MM.1S (cell line): ENCODE measurements around the gene CCPG1.

Experiments
- CTCF ChIP-seq: fragments of 300-600 bp; sonication (generic); IDR thresholded peaks from 2 replicates; pipeline ENCODE4 v1.5.1; 2016; ENCODE audit warnings: antibody characterized with exemption, low read length, mixed read lengths
- EZH2phosphoT487 ChIP-seq: fragments of 300-600 bp; sonication (generic); IDR thresholded peaks from 2 replicates; pipeline ENCODE4 v1.6.1; 2018; ENCODE audit warnings: antibody characterized with exemption, low read length

GRCh38 chr15:55318588-55319494 is 89.3 kb downstream of the CCPG1 start, which contains the start of the genes PIGB and PIGBOS1:
- TF ChIP-seq EZH2phosphoT487 (no peak), CTCF (no peak)
